ENCODE results near the gene SPRY1. TPM values are rescaled to one million over a fixed set of nuclear protein-coding genes. Genes with fewer than 3 reads are reported as not detected.

SPRY1 gene
- total and polyA plus RNA-seq, 7 donors: 19.2 to 104 (median 41.1) TPM

DNA sequence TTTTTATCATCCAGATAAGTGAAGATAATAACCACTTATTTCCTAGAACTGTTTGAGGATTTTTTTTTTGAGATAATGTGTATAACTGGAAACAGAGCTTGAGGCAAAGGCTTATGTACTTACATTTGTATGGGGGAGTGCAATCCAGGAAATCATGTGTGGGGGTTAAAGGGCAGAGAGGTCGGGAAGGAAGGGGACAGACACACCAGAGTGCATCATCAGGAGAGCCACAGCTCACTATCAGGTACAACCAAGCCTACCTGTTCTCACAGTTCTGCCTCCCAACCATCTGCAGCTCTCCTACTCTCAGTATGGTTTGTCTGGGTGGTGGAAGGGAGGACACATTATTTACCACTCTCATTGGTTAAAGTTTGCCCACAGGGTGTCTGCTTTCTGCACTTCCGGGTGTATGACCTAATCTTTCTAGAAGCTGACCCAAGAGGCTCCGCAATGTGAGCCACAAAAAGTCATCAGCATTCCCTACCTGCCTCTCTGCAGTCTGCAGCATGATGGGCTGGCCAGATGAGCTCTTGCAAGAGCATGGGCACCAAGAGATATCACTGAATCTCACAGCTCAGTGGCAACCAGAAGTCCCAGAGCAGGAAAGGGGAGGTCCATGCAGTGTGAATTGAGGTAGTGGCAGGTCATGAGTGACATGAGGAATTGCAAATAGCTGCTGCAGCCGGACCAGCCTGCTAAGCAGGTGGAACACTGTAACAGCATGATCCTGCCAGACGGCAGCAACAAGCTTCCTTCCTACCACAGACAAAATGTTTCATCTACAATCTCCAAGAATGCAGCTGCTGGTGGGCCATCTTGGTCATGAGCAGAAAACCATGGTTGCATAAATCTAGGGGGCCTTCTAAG lies 36.9 kb upstream of the SPRY1 start:
- Histone ChIP-seq H3K4me1 (peaks cover 11% of the 10 kb centered on the region), H3K9me3 (peaks cover 5% of the 10 kb centered on the region), H3K36me3 (ENCODE audit: insufficient read depth in 1 of 2, low read depth in 1 of 2) (no peaks in the 10 kb centered on the region), H3K27ac (no peak overlapping the region), H3K4me3 (no peak overlapping the region), H3K27me3 (ENCODE audit: insufficient read depth in 3 of 3, low read length in 2 of 3) (no peaks in the 10 kb centered on the region)
- intact Hi-C loops (cut with DNase I): no loop called here
- ATAC-seq (no peak), DNase-seq (no peak)
- TF ChIP-seq CTCF (IDR thresholded peaks at IDR 0.05): no peak
- 64 to 77% (median 65%) methylated on average over 5 of the region's 5 CpGs for WGBS, 3 donors

DNA sequence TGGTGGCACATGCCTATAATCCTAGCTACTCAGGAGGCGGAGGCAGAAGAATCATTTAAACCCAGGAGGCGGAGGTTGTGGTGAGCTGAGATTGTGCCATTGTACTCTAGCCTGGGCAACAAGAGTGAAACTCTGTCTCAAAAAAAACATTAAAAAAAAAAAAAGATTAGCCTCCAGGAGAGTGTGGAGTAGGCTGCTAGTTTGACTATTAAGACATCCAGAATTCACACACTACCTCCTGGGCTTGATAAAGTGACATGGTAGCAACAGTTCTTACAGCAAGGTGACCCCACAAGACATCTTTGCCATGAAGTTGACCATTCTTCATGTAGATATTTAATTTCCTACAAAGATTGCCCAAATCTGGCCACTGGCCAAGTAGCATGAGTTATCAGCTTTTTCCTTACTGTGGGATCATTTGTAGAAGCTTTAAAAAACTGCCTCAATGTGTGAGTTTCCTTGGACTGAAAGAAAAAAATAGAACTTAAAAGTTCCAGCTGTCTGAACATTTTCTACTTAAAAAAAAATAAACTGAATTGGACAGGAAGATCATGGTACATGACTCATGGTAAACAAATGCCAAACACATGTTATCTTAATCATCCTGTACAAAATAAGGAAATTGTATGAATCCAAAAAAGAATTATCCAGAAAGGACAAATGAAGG lies 35.3 kb upstream of the SPRY1 start:
- Histone ChIP-seq H3K27ac (peak overlapping the region; percentile 64), H3K4me3 (no peak overlapping the region), H3K4me1 (peaks cover 22% of the 10 kb centered on the region), H3K9me3 (peaks cover 5% of the 10 kb centered on the region), H3K36me3 (ENCODE audit: insufficient read depth in 1 of 2, low read depth in 1 of 2) (no peaks in the 10 kb centered on the region), H3K27me3 (ENCODE audit: insufficient read depth in 3 of 3, low read length in 2 of 3) (no peaks in the 10 kb centered on the region)
- 93 to 100% (median 98%) methylated on average over 2 of the region's 2 CpGs for WGBS, 3 donors
- peak in 1 of 4 donors; percentile 24 for ATAC-seq
- intact Hi-C loops (cut with DNase I): no loop called here
- no peak for DNase-seq
- no peak for TF ChIP-seq CTCF (IDR thresholded peaks at IDR 0.05)

- Histone ChIP-seq H3K36me3 (ENCODE audit: insufficient read depth in 1 of 2, low read depth in 1 of 2) (no peaks in the 10 kb centered on the region), H3K4me1 (peaks cover 22% of the 10 kb centered on the region), H3K27ac (no peak overlapping the region), H3K9me3 (peaks cover 5% of the 10 kb centered on the region), H3K4me3 (no peak overlapping the region), H3K27me3 (ENCODE audit: insufficient read depth in 3 of 3, low read length in 2 of 3) (no peaks in the 10 kb centered on the region)
- intact Hi-C loops (cut with DNase I): no loop called here
- no peak for DNase-seq
- WGBS, 3 donors: 89 to 93% (median 92%) methylated on average over 1 of the region's 1 CpG
- no peak for TF ChIP-seq CTCF (IDR thresholded peaks at IDR 0.05)
- ATAC-seq: no peak
These were observed 34.5 kb upstream of the SPRY1 start for GRCh38 chr4:123362103-123362502.

DNA sequence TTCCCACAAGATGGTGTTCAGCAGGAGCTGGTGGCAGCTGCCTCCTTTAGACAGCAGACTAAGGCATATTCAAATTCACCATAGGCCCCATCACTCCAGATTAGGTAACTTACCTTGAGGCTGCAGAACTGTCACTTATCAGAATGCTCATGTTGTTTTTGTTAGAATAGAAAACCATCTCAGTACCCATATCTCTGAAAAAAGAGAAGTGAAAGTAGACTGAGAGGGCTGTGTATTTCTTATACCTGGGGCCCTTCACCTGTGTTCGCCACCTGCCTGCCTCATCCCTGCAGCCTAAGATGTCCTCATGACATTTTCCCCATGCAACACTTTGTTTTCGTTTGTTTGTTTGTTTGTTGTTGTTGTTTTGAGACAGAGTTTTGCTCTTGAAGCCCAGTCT lies 32.9 kb upstream of the SPRY1 start:
- no peak for DNase-seq
- intact Hi-C loops (cut with DNase I): loop anchor here in 1 of 2 donors (1.0 kb wide), 1 partner anchor 22 kb away; no protein-coding TSS in a partner anchor
- 95 to 98% (median 98%) methylated on average over 2 of the region's 2 CpGs for WGBS, 3 donors
- Histone ChIP-seq H3K9me3 (peaks cover 5% of the 10 kb centered on the region), H3K27ac (no peak overlapping the region), H3K27me3 (ENCODE audit: insufficient read depth in 3 of 3, low read length in 2 of 3) (no peaks in the 10 kb centered on the region), H3K36me3 (ENCODE audit: insufficient read depth in 1 of 2, low read depth in 1 of 2) (no peaks in the 10 kb centered on the region), H3K4me1 (peaks cover 22% of the 10 kb centered on the region), H3K4me3 (no peak overlapping the region)
- no peak for TF ChIP-seq CTCF (IDR thresholded peaks at IDR 0.05)
- ATAC-seq: no peak

Measured in psoas muscle (tissue), 8 donors.